Fibroblast of lung (primary cell): Measurements from ENCODE around the gene METTL25. TPM values are rescaled to one million over a fixed set of nuclear protein-coding genes. Genes with fewer than 3 reads are reported as not detected.

Experiments
- DNase-seq, 2 donors: peaks; one replicate each; pipeline versions ENCODE4 v3.0.0 to v3.0.0-alpha.2; 2010; ENCODE audit warnings: low read depth in 2 of 2
- H2AFZ ChIP-seq: 2 replicates; pipeline ENCODE4 v1.5.1; 2012; ENCODE audit warnings: low read length, control low read depth, inconsistent platforms
- H3K27ac ChIP-seq: 2 replicates; pipeline ENCODE4 v1.5.1; 2011; ENCODE audit warnings: low read length, control low read depth; ENCODE audit not compliant: insufficient read depth
- H3K27me3 ChIP-seq: 2 replicates; pipeline ENCODE4 v1.5.1; 2011; ENCODE audit warnings: mild to moderate bottlenecking, low read length; ENCODE audit not compliant: control insufficient read depth, insufficient read depth
- H3K36me3 ChIP-seq: 2 replicates; pipeline ENCODE4 v1.5.1; 2011; ENCODE audit warnings: low read length; ENCODE audit not compliant: control insufficient read depth, insufficient read depth
- H3K4me1 ChIP-seq: 2 replicates; pipeline ENCODE4 v1.5.1; 2011; ENCODE audit warnings: low read length; ENCODE audit not compliant: control insufficient read depth, insufficient read depth; ENCODE audit errors: extremely low read depth
- H3K4me2 ChIP-seq: 2 replicates; pipeline ENCODE4 v1.5.1; 2011; ENCODE audit warnings: low read length, control low read depth; ENCODE audit not compliant: insufficient read depth; ENCODE audit errors: extremely low read depth
- H3K4me3 ChIP-seq, 4 experiments: fragments of 200-600 bp in 1 of 4; sonication (generic) in 1 of 4; replicated peaks in 1 of 4; 2 replicates each; pipeline ENCODE4 v1.5.1; 2011 to 2016; ENCODE audit warnings: low read length in 4 of 4, low read depth in 3 of 4, mild to moderate bottlenecking in 3 of 4, control low read depth in 2 of 4, inconsistent platforms in 1 of 4, mixed read lengths in 1 of 4; ENCODE audit not compliant: insufficient read depth in 1 of 4; ENCODE audit errors: control extremely low read depth in 1 of 4
- H3K79me2 ChIP-seq: 2 replicates; pipeline ENCODE4 v1.5.1; 2012; ENCODE audit warnings: mild to moderate bottlenecking, low read length, inconsistent platforms; ENCODE audit not compliant: control insufficient read depth, insufficient read depth
- H3K9ac ChIP-seq: 2 replicates; pipeline ENCODE4 v1.5.1; 2011; ENCODE audit warnings: mild to moderate bottlenecking, low read length, control low read depth; ENCODE audit not compliant: insufficient read depth
- H3K9me3 ChIP-seq: 2 replicates; pipeline ENCODE4 v1.5.1; 2012; ENCODE audit warnings: low read depth, low read length; ENCODE audit not compliant: control insufficient read depth, insufficient read depth
- H4K20me1 ChIP-seq: 2 replicates; pipeline ENCODE4 v1.5.1; 2011; ENCODE audit warnings: low read length; ENCODE audit not compliant: control insufficient read depth, insufficient read depth; ENCODE audit errors: extremely low read depth
- CTCF ChIP-seq, 2 donors: IDR thresholded peaks in 1 of 2; conservative IDR thresholded peaks in 1 of 2; 1 replicate in 1 of 2; 2 replicates in 1 of 2; pipeline ENCODE4 v1.5.1; 2011 to 2012; ENCODE audit warnings: low read length in 2 of 2, control low read depth in 1 of 2, inconsistent platforms in 1 of 2, low read depth in 1 of 2, mild to moderate bottlenecking in 1 of 2
- EZH2 ChIP-seq: IDR thresholded peaks from 2 replicates; pipeline ENCODE4 v1.5.1; 2012; ENCODE audit warnings: low read length, control low read depth, mild to moderate bottlenecking; ENCODE audit errors: missing control alignments
- polyA plus RNA-seq, 2 donors: library from polyadenylated mRNA; depleted of rRNA in 1 of 2; stranded (reverse) in 1 of 2; unstranded in 1 of 2; fragments of >200 nt; gene quantifications; 2 replicates each; pipeline ENCODE4 v1.2.1, GENCODE V29; 2011 to 2012; ENCODE audit warnings: missing spikeins in 1 of 2
- total RNA-seq: library from RNA; depleted of rRNA; stranded (reverse); fragments of >200 nt; gene quantifications from 2 replicates; pipeline ENCODE4 v1.2.1, GENCODE V29; 2014

The METTL25 gene
- total and polyA plus RNA-seq, 2 donors (not counting 1 experiment from before 2014, with no cell fraction given), result 4.2 to 6.9 TPM

GRCh38 chr12:82507686-82508085 lies 149.4 kb downstream of the METTL25 start:
- DNase-seq, result no peak
- H4K20me1 ChIP-seq, result no peaks in the 10 kb centered on the region
- no peaks in the 10 kb centered on the region for H3K9me3 ChIP-seq
- H3K4me1 ChIP-seq, result no peaks in the 10 kb centered on the region
- no peak overlapping the region for H3K27ac ChIP-seq
- H3K79me2 ChIP-seq, result no peaks in the 10 kb centered on the region
- no peak overlapping the region for H3K4me3 ChIP-seq
- H3K9ac ChIP-seq, result no peak overlapping the region
- TF ChIP-seq EZH2 (no peak), CTCF (conservative IDR thresholded peaks at IDR 0.05 in 1 of 2, IDR thresholded peaks at IDR 0.05 in 1 of 2; ENCODE audit: low read depth in 1 of 2, low read length in 2 of 2) (no peak)
- no peaks in the 10 kb centered on the region for H3K36me3 ChIP-seq
- H2AFZ ChIP-seq, result no peak overlapping the region
- H3K4me2 ChIP-seq, result no peak overlapping the region
- H3K27me3 ChIP-seq, result no peaks in the 10 kb centered on the region

GRCh38 chr12:82510386-82510785 lies 152.1 kb downstream of the METTL25 start:
- Histone ChIP-seq H3K4me1 (no peaks in the 10 kb centered on the region), H3K4me2 (no peak overlapping the region), H3K9ac (no peak overlapping the region), H3K79me2 (no peaks in the 10 kb centered on the region), H3K36me3 (no peaks in the 10 kb centered on the region), H3K27ac (no peak overlapping the region), H3K9me3 (no peaks in the 10 kb centered on the region), H2AFZ (no peak overlapping the region), H4K20me1 (no peaks in the 10 kb centered on the region), H3K4me3 (no peak overlapping the region), H3K27me3 (no peaks in the 10 kb centered on the region)
- no peak for TF ChIP-seq EZH2
- TF ChIP-seq CTCF (conservative IDR thresholded peaks at IDR 0.05 in 1 of 2, IDR thresholded peaks at IDR 0.05 in 1 of 2; ENCODE audit: low read depth in 1 of 2, low read length in 2 of 2), result no peak
- DNase-seq, result no peak

GRCh38 chr12:82514880-82515279 lies 156.6 kb downstream of the METTL25 start:
- Histone ChIP-seq H3K27ac (no peak overlapping the region), H3K9me3 (no peaks in the 10 kb centered on the region), H3K27me3 (no peaks in the 10 kb centered on the region), H4K20me1 (no peaks in the 10 kb centered on the region), H3K4me2 (no peak overlapping the region), H3K9ac (no peak overlapping the region), H3K4me3 (no peak overlapping the region), H3K79me2 (no peaks in the 10 kb centered on the region), H3K36me3 (no peaks in the 10 kb centered on the region), H2AFZ (no peak overlapping the region), H3K4me1 (no peaks in the 10 kb centered on the region)
- TF ChIP-seq CTCF (conservative IDR thresholded peaks at IDR 0.05 in 1 of 2, IDR thresholded peaks at IDR 0.05 in 1 of 2; ENCODE audit: low read depth in 1 of 2, low read length in 2 of 2) (no peak), EZH2 (no peak)
- no peak for DNase-seq
